ENCODE measurements around the gene GBP6.
"Not testable (repeated sequence)": the region's sequence is repeated elsewhere in the genome, so short reads cannot be mapped to it uniquely, and the experiment has no call there.

Gene GBP6

DNA sequence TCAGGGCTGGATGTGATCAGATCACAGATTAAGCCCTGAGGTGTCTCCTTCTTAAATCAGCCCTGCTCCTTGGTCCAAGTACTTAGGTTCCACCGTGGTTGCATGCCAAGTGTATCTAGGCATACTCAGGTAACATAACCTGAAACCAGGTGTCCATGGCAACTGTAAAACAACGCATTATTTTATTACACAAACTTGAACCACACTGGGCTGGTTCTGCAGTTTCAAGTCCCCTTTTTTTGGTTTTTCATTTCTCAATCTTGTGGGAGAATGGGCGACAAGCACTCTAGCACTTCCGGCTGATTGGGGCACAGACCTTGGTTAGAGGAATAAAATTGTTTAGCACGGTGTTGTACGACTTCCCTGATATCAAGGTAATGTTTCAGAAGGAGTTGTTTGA lies 65.2 kb downstream of the GBP6 start:
- Histone ChIP-seq H3K4me3 (ENCODE audit: severe bottlenecking) (no peak overlapping the region), H3K9me3 (ENCODE audit: severe bottlenecking) (no peaks in the 10 kb centered on the region), H3K4me1 (ENCODE audit: insufficient read depth, poor library complexity, severe bottlenecking) (no peaks in the 10 kb centered on the region), H3K27ac (ENCODE audit: poor library complexity, severe bottlenecking) (no peak overlapping the region), H3K36me3 (ENCODE audit: low read depth) (no peaks in the 10 kb centered on the region), H3K27me3 (ENCODE audit: insufficient read depth, poor library complexity, severe bottlenecking) (no peaks in the 10 kb centered on the region)
- TF ChIP-seq, protein P1, sequence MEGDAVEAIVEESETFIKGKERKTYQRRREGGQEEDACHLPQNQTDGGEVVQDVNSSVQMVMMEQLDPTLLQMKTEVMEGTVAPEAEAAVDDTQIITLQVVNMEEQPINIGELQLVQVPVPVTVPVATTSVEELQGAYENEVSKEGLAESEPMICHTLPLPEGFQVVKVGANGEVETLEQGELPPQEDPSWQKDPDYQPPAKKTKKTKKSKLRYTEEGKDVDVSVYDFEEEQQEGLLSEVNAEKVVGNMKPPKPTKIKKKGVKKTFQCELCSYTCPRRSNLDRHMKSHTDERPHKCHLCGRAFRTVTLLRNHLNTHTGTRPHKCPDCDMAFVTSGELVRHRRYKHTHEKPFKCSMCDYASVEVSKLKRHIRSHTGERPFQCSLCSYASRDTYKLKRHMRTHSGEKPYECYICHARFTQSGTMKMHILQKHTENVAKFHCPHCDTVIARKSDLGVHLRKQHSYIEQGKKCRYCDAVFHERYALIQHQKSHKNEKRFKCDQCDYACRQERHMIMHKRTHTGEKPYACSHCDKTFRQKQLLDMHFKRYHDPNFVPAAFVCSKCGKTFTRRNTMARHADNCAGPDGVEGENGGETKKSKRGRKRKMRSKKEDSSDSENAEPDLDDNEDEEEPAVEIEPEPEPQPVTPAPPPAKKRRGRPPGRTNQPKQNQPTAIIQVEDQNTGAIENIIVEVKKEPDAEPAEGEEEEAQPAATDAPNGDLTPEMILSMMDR (IDR thresholded peaks at IDR 0.05; ENCODE audit: poor library complexity, severe bottlenecking): no peak
- ATAC-seq (ENCODE audit: low read depth) (no peak), DNase-seq (ENCODE audit: low spot score) (no peak)

DNA sequence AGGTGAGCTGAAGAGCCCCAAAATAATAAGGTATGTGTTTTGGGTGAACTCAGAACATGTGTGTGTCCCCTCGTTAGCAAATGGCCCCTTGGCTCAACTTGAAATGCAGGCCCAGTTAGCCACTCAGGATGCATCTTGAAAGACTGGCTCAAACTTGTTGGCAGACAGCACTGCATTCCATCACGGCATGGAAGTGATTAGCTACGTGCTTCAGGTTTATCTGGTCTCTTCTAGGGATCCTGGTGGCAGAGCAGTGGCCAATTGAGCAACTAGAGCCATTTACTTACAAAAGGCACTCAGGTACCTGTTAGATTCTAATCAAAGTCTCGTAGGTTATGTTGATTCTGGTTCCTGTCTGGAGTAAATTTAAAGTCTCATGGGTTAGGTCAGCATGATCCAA lies 65.8 kb downstream of the GBP6 start:
- H3K27ac ChIP-seq (ENCODE audit: poor library complexity, severe bottlenecking); H3K27me3 ChIP-seq (ENCODE audit: insufficient read depth, poor library complexity, severe bottlenecking); H3K36me3 ChIP-seq (ENCODE audit: low read depth); ATAC-seq (ENCODE audit: low read depth); DNase-seq (ENCODE audit: low spot score); H3K4me3 ChIP-seq (ENCODE audit: severe bottlenecking); H3K9me3 ChIP-seq (ENCODE audit: severe bottlenecking); H3K4me1 ChIP-seq (ENCODE audit: insufficient read depth, poor library complexity, severe bottlenecking): not testable (repeated sequence)

DNA sequence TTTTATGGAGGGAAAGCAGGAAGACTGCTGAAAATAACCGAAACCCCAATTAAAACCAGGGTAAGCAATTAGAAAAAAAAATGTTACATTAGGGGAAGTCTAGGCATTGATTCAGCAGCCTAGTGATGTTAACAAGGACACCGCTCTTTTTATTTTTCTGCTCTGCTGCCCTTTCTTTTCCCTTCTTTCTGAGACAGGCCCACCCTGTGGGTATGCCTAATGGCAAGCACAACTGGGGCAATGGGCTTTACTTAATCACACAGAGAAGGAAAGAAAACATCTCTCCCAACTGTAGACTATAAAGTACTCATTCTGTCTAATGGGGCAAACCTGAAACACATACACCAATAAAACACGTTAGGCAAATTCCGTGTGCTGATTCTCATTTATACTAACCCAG lies 69.6 kb downstream of the GBP6 start:
- H3K36me3 ChIP-seq (ENCODE audit: low read depth): no peaks in the 10 kb centered on the region
- no peak overlapping the region for H3K4me3 ChIP-seq (ENCODE audit: severe bottlenecking)
- no peak for DNase-seq (ENCODE audit: low spot score)
- no peaks in the 10 kb centered on the region for H3K27me3 ChIP-seq (ENCODE audit: insufficient read depth, poor library complexity, severe bottlenecking)
- ATAC-seq (ENCODE audit: low read depth): no peak
- TF ChIP-seq, protein P1 (IDR thresholded peaks at IDR 0.05; ENCODE audit: poor library complexity, severe bottlenecking): no peak
- no peak overlapping the region for H3K27ac ChIP-seq (ENCODE audit: poor library complexity, severe bottlenecking)
- no peaks in the 10 kb centered on the region for H3K4me1 ChIP-seq (ENCODE audit: insufficient read depth, poor library complexity, severe bottlenecking)
- no peaks in the 10 kb centered on the region for H3K9me3 ChIP-seq (ENCODE audit: severe bottlenecking)

DNA sequence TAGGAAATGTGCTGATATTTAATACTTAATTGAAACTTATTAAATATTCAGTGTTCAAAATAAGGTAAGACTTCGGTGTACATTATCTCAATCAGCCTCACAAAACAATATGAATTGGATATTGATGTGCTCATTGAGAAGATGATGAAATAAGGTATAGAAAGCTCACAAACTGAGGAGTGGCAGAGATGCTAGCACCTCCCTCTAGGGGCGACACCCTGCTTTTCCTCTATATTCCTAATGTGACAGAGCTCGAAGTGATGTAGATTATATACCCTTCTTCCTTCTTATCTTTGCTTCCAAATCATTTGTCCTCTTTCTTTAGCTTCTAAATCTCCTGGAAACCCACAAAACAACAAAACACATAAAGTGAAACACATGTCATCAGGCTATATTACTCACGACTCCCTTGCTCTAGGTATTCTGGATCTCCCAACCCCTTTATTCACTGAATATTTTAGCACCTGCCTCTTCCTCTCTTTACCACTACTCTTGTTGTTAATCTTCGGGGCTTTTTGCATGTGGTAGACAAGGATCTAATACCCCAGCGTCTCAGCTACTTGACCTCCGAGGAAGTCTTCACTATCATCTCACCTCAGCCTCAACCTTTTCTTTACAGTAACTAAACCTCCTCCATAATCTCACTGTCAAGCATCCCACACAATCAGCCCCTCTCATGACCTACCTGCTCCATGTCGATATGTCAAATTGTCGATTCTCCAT lies 70.4 kb downstream of the GBP6 start:
- not testable (repeated sequence) for H3K9me3 ChIP-seq (ENCODE audit: severe bottlenecking); H3K4me3 ChIP-seq (ENCODE audit: severe bottlenecking); H3K36me3 ChIP-seq (ENCODE audit: low read depth); H3K4me1 ChIP-seq (ENCODE audit: insufficient read depth, poor library complexity, severe bottlenecking); DNase-seq (ENCODE audit: low spot score); H3K27ac ChIP-seq (ENCODE audit: poor library complexity, severe bottlenecking); ATAC-seq (ENCODE audit: low read depth); H3K27me3 ChIP-seq (ENCODE audit: insufficient read depth, poor library complexity, severe bottlenecking)
